Jurkat, Clone E6-1 (cell line): ENCODE measurements around the gene MRPL52.

Experiments used
- DNase-seq: peaks from one replicate; pipeline ENCODE4 v3.0.0-alpha.2; 2011; ENCODE audit warnings: low read depth, low spot score
- H3K4me3 ChIP-seq: 2 replicates; pipeline ENCODE4 v1.5.1; 2011; ENCODE audit warnings: mild to moderate bottlenecking, low read length, control low read depth, moderate library complexity

Gene MRPL52

DNA sequence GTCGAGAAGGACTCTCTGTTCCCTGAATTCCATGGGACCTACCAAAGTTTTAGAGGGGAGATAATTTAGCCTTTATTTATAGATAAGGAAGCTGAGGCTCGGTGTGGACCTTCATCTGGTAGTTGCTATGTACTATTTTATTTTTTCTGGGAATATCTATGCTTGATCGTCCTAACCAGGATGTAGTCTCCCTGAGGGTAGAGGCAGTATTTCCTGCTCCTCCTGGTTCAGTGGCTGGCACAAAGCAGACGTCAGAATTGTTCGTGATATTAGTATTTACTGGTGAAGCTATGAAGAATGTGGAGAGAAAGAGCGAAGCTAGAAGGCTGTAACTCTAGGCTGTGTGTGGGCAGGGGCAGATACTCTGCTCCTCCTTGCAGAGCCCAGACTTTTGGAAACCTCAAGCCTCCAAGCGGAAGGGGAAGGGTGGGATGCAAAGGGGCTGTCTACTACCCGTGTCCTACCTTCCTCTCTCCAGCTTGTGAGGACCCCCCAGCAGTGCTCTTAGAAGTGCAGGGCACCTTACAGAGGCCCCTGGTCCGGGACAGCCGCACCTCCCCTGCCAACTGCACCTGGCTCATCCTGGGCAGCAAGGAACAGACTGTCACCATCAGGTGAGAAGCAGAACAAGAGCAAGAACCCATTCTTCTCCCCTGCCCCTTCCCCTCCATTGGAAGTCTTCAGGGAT, 43.3 kb downstream of the MRPL52 start:
- peak overlapping the region; percentile 83 for H3K4me3 ChIP-seq
- no peak for DNase-seq

DNA sequence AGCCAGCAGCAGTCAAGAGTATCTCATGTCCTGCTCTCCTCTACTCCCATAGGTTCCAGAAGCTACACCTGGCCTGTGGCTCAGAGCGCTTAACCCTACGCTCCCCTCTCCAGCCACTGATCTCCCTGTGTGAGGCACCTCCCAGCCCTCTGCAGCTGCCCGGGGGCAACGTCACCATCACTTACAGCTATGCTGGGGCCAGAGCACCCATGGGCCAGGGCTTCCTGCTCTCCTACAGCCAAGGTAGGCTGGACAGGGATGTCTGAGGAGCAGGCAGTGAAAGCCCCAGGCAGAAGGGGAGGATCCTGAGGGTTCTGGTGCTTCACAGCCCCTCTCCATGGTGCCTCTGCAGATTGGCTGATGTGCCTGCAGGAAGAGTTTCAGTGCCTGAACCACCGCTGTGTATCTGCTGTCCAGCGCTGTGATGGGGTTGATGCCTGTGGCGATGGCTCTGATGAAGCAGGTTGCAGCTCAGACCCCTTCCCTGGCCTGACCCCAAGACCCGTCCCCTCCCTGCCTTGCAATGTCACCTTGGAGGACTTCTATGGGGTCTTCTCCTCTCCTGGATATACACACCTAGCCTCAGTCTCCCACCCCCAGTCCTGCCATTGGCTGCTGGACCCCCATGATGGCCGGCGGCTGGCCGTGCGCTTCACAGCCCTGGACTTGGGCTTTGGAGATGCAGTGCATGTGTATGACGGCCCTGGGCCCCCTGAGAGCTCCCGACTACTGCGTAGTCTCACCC, 45.5 kb downstream of the MRPL52 start:
- H3K4me3 ChIP-seq, result no peak overlapping the region

DNA sequence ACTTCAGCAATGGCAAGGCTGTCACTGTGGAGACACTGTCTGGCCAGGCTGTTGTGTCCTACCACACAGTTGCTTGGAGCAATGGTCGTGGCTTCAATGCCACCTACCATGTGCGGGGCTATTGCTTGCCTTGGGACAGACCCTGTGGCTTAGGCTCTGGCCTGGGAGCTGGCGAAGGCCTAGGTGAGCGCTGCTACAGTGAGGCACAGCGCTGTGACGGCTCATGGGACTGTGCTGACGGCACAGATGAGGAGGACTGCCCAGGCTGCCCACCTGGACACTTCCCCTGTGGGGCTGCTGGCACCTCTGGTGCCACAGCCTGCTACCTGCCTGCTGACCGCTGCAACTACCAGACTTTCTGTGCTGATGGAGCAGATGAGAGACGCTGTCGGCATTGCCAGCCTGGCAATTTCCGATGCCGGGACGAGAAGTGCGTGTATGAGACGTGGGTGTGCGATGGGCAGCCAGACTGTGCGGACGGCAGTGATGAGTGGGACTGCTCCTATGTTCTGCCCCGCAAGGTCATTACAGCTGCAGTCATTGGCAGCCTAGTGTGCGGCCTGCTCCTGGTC, 46.1 kb downstream of the MRPL52 start:
- H3K4me3 ChIP-seq, result no peak overlapping the region
- DNase-seq, result no peak

More for the DNA sequence above, 45.5 kb downstream of the MRPL52 start:
- DNase-seq, result no peak

DNA sequence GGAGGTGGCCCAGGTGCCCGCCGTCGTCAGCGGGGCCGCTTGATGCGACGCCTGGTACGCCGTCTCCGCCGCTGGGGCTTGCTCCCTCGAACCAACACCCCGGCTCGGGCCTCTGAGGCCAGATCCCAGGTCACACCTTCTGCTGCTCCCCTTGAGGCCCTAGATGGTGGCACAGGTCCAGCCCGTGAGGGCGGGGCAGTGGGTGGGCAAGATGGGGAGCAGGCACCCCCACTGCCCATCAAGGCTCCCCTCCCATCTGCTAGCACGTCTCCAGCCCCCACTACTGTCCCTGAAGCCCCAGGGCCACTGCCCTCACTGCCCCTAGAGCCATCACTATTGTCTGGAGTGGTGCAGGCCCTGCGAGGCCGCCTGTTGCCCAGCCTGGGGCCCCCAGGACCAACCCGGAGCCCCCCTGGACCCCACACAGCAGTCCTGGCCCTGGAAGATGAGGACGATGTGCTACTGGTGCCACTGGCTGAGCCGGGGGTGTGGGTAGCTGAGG, 47.4 kb downstream of the MRPL52 start:
- no peak for DNase-seq
- no peak overlapping the region for H3K4me3 ChIP-seq

DNA sequence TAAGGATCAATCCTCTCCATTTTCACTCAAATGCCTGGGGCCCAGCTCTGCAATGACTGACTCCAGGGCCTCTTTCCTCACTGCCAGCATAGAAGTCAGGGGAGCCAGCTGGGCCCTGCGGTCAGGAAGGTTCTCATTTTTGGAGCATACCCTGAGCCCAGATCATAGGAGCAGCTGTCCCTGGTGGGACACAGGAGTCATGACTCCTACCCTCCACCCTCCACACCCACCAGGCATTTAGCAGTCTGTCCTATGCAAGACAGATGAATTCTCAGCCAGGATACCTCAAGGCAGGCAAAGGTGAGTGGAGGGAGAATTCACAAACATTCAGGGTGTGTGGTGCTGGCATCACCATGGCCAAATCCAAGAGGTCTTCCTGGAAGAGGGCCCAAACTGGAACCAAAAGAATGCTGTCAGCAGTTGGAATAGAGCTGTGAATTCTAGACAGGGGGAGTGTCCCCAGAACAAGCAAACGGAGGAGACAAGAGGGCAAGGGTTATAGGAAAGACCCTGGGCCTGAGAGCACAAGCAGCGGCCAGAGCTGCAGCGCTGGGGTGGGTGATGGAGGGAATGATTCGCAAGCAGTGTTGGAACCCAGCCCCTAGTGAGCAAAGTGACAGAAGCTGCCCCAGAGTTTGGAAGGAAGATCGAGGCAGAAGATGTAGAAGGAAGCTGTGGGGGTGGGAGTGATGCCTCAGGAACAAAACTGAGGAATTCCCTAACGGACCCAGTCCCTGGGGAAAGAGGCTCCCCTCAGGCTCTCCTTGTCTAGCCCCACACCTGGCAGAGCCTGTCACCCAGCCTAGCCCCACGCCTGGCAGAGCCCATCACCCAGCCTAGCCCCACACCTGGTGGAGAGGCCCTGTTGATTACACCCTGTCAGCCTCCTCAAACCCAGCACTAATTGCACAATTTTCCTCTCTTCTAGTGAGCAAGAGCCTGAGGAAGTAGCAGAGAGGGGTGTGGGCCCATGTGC, 48.9 kb downstream of the MRPL52 start:
- no peak overlapping the region for H3K4me3 ChIP-seq
- no peak for DNase-seq

DNA sequence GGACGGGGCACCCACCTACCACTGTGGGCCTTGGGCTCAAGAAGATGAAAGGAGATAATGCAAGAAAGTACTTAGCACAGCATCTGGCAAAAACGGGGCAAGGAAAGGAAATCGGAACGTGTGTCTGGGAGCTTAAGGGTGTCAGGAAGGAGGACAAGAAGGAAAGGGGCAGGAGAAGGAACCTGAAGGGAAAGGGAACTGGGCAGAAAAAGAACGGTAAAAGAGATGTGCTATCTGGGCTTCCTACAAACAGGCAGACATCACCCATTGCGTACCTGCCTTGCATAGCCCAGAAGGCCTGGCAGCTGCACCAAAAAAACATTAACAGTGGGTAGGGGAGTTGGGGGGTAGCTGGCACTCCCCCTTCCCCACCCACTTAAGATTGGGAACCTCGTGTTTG, 52.4 kb downstream of the MRPL52 start:
- no peak overlapping the region for H3K4me3 ChIP-seq
- no peak for DNase-seq

DNA sequence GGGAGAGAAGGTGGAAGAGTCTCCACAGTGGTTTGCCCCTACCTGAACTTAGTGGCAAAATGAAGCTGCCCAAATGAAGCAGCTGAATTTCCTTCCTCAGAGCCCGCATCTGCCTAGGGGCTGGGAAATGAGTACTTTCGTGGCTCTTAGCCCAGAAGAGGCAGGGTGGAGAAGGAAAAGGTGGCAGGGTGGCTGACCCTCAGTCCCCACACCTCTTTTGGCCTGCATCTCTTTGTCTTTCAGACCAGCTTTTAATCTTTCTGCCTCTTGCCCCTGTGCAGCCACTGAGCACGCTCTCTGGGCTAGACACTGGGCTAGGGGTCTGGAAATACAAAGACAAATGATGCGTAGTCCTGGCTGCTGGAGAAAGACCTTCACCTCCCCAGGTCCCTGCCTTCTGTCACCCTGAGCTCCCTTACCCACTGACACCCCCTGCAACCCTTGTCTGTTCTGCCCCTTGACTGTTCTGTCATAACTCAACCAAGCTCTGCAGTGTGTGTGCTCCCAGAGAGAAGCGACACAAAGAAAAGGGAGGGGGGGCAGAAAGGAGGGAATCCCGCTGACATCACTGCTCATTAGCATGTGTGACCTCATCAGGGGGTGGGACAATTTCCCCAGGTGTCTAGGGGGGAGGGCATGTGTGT, 53.0 kb downstream of the MRPL52 start:
- no peak overlapping the region for H3K4me3 ChIP-seq
- no peak for DNase-seq

DNA sequence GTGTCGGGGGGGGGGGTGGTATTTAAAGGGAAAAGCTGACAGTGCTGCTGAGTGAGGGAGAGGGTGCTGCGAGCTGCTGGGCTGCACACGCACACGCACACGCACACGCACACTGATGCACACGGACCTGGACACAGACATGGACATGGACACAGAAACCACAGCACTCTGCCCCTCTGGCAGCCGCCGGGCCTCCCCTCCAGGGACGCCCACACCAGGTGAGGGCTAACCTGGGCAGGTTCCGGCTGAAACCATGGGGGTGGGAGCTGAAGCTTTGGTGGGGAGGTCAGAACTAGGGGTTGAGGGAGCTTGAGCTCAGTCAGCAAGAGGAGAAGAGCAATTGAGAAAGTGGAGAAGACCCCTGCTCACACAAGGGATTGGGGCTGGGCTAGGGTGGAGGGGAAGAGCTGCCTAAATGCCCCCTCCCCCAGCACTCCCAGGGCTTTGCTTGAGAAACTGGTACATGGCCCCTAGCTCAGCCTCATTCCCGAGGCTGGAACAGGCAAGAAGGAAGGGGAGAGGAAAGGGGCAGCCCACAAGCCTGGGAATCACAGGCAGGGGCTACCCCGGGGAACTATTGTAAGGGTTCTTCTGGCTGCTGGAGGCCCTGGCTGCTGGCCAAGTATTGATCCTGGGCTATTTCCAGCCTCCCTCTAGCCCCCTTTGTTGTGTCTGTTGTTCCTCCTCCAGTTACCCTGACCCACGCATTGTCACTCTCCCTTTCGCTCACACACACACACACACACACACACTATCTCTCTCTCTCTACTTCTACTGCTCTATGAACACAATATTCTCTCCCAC, 53.7 kb downstream of the MRPL52 start, which contains the start of gene REM2:
Gene REM2, plus strand, starts transcription at position 50 of the 804 bp plus-strand sequence. Its CDS starts 66 bp downstream, at position 116.
- no peak for DNase-seq

DNA sequence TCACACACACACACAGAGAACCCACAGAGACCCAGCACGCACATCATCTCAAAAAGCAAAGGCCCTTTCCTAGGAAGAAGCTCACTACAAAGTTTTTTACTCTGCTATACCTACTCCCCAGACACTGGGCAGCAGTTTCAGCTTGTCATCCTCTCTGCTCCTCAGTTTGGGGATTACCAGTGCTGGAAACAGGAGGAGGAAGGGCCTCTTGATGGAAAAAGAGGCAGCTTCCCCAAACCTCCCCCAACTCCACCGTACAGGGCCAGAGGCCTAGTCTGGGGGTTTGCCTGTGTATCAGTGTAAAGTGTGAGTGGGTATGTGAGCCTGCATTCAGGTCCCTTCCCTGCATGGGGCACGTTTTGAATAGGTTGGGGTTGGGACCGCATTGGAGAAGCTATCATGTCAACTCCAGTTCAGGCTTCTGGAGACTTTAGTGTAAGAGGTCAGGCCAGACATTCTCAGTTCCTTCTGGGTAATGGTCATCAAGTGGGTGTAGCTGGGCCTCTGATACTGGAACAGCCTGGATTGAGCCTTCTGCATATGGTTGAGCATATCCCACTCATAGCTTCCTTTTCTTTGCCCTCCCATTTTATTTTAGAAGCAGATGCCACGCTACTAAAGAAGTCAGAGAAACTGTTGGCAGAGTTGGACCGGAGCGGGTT, 54.5 kb downstream of the MRPL52 start:
- no peak overlapping the region for H3K4me3 ChIP-seq

More for the DNA sequence above, 53.7 kb downstream of the MRPL52 start, which contains the start of gene REM2:
- H3K4me3 ChIP-seq, result no peak within 1 kb of the TSS

More for the DNA sequence above, 54.5 kb downstream of the MRPL52 start:
- no peak for DNase-seq
